GM19238 (cell line): ENCODE data around the gene MAP10.

Experiments
- DNase-seq: peaks from one replicate; pipeline ENCODE4 v3.0.0; 2011; ENCODE audit warnings: low spot score; ENCODE audit not compliant: insufficient read length

The MAP10 gene

DNA sequence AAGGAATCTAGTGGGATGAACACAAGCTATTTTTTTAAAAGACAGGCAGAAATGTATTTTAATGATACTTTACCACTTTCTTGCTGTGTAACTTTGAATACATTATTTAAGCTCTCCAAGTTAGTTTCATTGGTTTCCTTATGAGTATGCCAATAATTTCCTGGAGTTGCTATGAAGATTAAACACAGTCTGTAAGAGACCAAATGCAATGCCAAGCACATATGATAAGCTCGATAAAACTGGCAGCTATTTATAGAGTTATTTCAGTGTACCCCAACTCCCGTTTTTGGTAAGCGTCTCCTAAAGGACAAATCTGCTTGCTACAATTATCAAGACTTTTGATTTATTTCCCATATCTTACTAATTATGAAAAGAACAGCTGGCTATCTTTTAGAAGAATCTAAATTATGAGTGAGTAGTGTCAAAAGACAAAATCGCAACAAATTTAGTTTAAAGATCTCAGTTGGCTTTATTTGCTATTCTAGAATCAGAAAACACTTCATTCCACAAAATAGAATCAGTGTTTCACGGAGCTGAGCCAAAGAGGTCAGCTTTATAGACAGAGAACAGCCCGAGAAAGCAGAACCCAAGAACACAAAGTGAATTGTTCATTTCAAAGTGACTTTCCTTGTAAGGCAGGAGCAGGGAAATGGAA lies 7.2 kb upstream of the MAP10 start:
- DNase-seq, result no peak

DNA sequence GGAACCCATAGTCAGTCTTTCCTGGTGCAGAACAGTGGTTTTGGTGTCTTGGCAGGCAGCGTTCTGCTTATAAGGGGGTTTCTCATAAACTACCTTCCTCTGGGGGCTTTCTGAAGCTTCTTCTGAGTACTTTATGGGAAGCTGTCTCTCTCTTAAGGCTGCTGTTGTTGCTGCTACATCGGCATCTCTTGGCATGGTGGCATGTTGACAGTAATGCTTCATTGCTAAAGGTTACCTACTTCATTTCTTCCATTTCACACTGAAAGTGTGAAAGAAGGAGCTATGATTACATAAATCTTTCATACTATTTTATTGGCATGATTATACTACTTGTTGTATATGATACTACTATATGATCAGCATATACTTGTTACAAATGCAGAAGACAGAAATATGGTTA lies 6.3 kb upstream of the MAP10 start:
- no peak for DNase-seq

DNA sequence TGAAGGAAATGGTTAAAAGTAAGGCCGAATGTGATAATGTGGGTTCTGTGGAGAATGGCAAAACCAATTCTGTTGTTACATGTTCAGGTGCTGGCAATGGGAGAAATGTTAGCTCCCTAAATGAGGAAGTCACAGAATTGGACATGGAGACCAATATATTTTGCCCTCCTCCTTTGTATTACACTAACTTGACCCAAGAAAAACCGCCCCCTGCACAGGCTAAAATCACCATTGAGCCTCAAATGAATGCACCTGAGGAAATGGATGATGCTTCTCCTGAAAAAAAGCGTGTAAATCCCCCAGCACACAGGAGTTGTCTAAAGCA lies 932 bp downstream of the MAP10 start:
- no peak for DNase-seq

DNA sequence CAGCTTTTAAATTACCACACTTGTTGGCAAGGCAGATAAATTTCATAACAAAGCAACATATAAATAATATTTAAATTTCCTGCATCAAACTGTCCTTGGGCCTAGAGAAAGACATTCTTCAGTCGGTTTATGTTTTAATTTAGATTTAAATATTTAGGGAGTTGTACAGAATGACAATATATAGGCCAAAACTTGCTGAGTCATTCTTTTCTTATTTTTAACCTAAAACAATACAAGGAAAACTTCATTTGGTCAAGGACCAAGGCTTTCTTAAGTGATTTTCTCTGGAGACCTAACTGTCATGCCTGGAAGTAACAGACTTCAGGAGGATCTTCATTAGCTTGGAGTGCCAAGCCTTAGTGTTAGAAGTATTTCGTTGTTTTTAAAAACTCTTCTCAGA lies 5.6 kb downstream of the MAP10 start:
- no peak for DNase-seq

DNA sequence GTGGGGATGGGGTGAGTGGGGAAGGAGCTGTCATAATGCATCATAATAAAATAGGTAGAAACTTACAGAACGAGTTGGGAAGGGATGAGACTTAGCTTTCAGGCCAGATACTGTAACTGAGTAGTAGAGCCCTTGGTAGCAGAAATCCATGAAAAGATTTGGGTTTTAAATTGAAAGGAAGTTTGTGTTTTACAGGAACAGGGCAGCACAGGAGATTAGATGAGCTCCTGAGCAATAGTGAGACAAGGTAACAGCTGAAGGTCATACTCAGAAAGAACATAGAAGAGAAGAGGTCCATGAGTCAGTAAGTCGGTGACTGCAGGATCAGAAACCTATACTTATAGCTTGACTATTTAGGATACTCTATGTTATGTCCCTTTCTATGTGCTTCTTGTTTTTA lies 7.3 kb downstream of the MAP10 start:
- DNase-seq, result no peak

DNA sequence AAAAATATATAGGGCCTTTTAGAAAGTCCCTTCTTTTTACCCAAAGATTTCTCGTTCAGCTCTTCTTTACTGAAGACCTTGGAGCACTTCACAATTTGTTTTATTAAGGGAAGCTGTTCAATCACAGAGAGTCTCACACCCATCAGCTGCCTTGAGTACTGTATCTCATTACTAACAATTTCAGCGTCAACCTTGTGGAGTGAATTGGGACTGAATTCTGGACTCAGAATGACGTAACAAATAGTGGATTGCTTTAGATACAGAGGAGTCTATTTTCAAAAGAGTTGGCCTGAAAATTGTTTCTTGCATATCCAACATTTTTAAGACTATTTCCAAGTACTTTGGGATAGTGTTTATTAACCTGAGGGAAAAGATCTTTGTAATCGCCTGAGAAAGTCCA lies 7.9 kb downstream of the MAP10 start:
- DNase-seq, result no peak

DNA sequence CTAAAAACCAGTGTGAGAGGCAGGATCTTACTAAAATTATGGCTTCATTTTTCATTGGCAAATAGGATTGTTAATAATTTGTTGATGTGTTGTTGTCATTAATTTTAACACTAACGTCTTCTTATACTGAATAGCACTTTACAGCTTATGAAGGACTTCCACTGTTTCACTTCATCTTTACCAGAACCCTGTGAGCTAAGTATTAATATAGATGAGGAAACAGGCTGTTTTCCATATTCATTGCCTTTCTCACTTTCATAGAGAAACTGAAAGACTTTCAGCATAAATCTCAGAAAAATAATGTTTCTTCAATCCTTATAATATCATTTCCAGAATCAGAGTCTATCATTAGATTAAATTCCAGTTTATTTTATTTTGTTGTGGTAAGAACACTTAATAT lies 8.5 kb downstream of the MAP10 start:
- no peak for DNase-seq

DNA sequence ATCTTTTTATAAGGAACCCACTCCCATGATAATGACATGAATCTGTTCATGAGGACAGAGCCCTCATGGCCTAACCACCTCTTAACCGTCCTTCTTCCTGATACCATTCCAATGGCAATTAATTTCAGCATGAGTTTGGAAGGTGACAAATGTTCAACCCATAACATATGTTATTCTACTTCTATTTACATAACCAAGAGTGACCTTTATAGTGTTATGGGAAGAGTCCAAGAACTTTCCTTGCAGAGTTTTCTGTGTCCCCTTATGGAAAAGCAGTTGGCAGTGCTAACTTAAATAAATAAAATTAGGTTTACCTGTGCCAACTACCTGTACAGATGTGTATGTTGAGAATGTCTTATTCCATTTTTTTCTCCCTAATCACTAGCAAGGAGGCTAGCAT lies 11.1 kb downstream of the MAP10 start:
- DNase-seq, result no peak

DNA sequence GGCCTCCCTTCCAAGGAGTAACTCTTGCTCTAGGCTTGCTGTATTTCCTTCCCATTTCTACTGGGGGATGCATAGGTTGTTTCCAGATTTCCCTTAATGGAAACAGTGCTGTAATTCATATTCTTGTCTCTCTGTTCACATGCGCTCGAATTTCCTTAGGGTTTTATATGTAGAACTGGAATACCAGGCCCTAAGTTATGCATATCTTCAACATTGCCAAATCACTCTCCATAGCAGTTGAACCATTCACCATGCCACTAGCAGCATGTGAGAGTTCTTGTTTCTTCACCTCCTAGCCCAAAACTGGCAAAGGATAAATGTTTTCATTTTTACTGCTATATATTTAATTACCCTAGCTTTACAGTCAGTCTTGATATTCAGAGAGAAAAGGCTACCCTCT lies 12.8 kb downstream of the MAP10 start:
- no peak for DNase-seq

DNA sequence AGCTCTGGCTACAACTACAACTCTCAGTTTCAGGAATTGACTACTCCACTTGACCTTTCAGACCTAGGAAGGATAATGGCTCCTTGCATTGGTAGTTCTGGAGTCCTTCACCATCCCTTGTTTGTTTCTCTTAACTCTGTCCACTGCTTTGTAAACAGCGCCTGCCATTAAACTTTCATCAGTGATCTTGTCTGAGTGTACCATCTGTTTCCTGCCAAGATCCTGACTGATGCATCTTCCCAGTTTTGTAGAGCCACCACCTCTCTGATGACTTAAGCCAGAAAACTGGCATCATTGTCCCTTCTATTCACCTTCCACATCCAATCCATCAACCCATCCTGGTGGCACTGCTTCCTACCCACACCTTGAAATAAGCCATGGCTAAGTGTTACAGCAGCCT lies 15.2 kb downstream of the MAP10 start:
- DNase-seq, result no peak

DNA sequence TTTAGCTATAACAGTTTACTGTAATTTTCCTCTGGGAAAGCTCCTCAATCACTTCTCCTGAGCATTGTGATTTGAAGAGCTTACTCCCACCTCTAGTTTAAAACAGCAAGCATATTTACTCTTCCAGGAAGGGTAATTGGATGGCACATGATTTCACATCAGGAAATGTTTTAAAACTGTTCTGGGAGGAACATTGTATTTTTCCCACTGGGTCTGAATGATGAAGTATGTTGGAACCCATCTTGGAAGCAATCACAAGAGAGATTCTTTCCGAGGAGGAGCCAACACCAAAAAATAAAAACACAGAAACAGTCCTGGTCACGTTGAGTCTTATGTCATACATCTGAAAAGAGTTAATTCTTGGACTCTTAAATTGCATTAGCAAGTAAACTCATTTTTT lies 17.3 kb downstream of the MAP10 start:
- no peak for DNase-seq

DNA sequence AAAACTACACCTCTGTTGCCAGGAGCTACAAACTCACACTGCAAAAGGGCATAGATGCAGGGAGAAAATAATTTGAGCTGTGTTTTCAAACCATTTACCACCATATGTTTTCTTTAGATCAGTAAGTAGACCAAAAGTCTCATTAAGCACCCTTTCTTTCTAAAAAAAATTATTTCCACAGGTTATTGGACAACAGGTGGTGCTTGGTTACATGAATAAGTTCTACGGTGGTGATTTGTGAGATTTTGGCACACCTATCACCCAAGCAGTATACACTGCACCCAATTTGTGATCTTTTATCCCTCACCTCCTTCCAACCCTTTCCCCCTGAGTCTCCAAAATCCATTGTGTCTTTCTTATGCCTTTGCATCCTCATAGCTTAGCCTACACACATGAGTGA lies 21.1 kb downstream of the MAP10 start:
- no peak for DNase-seq

DNA sequence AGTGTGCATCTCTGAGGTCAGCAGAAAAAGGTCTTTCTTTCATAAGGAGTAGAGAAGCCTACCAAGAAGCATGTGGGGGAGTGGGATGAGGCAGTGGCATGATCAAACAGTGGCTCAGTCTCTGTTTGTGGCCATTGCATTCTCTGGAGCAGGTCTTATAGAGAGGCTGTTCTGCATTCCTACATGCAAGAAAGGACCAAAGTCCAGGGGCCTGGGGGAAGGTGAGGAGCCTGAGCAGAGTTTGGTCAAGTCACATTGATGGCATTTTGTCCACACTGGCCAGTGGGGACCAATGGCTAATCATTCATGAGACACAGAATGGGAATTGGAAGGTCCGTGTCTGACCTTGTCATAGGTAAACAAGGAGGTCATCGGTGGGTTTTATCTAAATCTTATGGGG lies 25.4 kb downstream of the MAP10 start:
- no peak for DNase-seq

DNA sequence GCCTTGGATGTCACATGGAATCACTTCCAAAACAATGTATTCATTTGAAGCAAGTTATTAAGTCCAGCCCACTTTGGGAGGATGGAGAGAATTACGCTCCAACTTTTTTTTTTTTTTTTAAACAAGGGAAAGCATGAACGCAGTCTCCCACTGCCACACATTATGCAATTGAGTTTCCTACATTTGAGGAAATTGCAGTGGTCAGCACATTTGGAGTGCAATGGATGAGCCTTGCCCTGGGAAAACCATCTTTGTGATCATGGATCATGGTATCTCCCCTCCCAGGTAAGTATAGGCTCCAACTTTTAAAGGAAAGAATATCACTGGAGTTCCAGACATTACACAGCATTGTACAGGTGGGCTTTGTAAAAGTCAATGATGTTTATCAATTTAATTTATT lies 26.7 kb downstream of the MAP10 start:
- no peak for DNase-seq

DNA sequence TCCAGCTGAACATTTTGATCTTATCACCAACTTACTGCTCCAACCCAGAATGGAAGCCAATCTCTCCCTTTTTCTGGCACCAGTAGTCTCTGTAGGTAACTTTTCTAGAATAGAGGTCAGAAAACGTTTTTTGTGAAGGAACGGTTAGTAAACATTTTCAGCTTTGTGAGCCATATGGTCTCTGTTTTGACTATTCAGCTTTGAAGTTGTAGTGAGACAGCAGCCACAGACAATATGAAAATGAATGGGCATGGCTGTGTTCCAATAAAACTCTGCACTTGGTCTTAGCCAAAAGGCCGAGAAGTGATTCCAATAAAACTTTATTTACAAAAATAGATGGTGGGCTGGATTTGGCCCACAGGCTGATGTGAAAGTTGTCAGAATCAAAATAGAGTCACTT lies 28.9 kb downstream of the MAP10 start:
- no peak for DNase-seq

DNA sequence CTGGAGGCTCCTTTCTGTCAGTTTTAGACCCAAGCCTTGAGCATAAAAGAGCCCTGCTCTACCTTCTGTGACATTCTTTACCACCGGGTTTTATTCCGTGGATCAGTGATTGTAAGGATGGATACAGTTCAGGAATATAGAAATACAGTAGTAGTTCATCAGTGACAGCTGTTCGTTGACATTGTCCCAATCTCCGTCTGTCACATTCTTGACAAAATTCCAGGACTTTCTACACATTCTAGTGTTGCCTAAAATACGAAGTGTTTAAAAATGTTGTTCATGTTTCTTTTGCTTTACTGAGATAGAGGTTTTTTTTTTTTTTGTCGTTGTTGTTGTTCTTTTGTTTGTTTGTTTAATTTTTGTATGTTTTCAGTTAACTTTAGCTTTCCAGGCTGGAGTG lies 29.9 kb downstream of the MAP10 start:
- no peak for DNase-seq

DNA sequence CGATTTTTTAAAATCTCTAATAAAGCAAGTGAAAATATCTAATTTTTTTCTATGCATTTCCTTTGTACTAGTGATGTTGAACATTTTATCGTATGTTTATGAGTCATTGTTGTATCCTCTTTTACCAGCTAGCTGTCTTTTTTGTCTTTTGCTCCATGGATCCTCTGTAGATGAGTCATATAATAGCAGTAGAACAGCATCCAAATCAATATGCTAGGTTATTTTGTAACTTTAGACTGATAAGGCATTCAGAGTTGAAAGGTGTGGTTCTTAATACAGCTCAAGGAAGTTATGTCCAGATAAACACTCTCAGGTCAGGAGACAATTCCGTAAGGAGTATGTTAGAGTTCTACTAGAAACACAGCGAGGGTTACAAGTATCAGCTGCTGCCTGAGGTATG lies 31.9 kb downstream of the MAP10 start:
- no peak for DNase-seq

DNA sequence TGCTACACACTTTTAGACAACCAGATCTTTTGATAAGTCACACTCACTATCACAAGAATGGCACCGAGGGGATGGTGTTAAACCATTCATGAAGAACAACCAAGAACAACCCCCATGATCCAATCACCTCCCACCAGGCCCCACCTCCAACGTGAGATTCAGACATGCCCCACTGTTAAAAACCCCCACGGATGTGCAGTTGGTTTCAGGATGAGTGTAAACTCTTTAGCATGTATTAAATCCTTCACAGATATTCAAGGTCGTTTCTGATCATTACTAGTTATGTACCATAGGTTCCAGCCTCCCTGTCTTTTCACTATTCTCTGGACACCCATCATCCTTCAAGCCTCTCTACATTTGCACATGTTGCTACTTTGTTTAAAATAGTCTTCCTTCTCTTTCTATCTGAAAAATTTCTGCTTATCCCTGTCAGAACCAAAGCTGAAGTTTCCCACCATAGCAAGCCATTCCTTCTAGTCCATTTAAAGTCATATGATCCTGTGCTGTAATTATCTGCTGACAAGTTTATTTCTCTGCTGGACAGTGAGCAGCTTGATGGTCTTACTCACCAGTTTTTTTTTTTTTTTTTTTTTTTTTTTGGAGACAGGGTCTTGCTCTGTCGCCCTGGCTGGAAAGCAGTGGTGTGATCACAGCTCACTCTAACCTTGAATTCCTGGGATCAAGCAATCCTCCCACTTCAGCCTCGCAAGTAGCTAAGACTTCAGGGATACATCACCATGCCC lies 36.8 kb downstream of the MAP10 start:
- no peak for DNase-seq

DNA sequence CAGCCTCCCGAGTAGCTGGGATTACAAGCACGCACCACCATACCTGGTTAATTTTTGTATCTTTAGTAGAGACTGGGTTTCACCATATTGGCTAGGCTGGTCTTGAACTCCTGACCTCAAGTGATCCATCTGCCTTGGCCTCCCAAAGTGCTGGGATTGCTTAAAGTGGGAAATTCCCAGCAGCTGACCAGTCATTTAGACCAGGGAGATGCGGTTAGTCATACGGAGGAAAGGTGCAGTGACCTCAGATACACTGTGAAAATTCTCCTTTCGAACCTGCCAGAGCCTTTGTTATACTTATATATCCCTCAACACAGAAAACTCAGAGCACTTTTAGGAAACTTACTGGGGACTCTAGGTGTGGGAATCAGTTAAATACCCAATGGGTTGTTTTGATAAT lies 39.6 kb downstream of the MAP10 start:
- DNase-seq, result no peak

DNA sequence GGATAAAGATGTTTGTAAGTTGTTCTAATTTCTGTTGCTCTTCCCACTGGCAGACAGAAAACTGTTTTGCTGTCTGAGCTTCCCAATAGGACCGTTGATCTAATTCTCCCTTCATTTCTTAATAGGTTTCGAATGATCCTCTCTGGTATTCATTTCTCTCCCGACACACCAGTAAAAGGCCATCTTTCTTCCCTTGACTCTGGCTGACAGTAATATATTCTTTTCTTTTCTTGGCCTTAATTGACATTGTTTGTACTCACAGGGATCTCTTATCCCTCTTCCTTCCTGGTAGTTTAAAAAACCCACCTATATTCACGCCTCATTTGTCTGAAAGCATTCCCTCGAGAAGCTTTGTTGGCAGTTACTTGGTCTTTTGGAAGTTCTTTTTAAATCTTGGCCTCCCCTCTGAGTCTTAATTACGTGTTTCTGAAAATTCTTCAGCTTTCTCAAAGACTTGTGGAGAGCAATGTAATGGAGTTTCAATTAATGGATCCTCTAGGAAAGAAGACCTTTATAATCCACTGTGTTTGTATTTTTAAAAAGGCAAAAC lies 40.3 kb downstream of the MAP10 start:
- DNase-seq, result no peak

DNA sequence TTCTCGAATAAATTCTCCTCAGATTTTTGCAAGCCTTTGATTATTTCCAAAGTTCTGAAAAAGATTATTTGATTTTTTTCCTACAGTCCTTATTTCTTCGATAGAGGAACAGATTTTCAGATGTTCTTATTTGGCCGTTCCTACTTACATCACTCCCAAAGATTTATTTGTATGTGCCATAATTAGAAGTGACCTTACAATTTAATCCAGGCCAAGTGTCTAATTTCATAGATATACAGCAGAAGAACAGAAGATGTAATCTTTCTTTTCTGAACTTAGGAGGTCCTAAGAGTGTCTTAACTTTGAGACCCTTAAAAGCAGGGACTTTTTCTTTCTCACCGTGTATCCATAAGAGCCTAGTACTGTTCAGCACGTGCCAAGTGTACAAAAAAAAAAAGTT lies 46.3 kb downstream of the MAP10 start:
- DNase-seq, result no peak

DNA sequence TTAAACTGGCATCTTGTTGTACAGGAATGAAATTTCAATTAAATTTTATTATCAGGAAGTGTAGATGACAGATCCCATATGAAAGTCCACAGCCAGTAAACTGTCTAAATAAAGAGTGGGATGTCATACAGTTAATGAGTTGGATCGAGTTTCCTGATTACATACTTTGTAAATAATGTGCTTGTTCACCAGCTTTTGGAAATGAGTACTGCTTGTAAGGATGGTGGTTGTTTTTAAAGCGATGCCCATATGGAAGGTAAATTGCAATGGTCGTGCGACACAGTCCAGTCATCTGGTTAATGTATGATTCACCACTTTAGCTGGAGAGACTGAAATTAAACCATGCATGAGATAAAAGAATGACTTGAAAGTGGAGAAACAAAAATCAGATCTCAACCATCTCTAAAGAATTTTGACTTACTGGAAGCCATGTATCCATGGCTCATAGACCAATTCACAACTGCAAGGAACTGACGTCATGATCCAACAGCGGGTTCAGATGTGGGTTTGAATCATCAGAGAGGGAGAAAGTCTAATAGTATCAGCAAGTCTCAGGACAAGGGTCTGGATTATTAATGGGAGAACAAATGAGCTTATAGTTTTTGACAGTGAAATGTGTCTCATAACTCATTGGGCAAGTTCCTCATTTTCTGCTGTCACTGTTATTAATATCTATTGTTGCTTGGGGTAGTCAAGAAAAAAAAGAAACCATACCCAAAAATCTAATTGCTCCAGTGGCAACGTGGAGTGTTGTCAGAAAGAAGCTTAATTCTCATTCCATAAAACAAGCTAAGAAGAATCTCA lies 49.0 kb downstream of the MAP10 start:
- no peak for DNase-seq

DNA sequence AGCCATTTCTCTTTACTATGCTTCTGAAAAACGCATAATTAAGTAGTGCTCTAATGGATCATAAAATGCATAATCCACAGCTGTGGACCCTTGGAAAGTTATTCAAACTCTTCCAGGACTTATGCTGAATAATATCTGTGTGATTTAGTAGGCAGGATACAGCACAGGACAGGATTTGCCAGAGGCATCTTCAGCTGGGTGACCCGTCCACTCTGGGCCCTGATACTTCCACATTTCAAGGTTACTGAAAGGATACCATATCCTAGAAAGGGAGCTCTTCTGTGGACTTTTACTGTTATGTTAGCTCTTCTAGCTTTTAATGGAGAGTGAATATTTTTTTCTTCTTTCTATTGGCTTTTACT lies 49.6 kb downstream of the MAP10 start:
- DNase-seq, result no peak
